ENCODE data around the gene CRLF3. TPM values are rescaled to one million over a fixed set of nuclear protein-coding genes. Genes with fewer than 3 reads are reported as not detected.
"Not testable (repeated sequence)": the region's sequence is repeated elsewhere in the genome, so short reads cannot be mapped to it uniquely, and the experiment has no call there.

The CRLF3 gene
- total and polyA plus RNA-seq, 10 of the 15 experiments (the other 5 are each of a cell fraction or from before 2014, with no cell fraction given), result 10.0 to 39.2 (median 26.7) TPM

DNA sequence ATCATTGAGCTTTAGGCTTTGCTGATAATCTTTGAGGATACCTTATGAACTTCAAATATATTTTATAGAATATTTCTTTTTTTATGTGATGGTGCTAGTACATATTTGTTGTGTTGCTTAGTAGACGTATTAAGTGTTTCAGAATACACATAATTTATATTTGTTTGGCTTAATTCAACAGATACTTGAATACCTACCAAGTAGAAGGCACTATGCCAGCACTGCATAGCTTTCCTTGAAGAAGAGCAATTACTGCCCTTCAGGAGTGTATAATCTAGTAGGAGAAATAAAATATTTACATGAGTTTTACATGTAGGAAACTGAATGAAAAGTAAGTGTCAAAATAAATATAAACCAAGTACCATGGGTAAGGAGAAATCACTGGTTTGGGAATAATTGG lies 81.8 kb downstream of the CRLF3 start:
- ATAC-seq; intact Hi-C loops (cut with micrococcal nuclease; ENCODE audit: unreplicated experiment); in situ Hi-C loops (cut with MboI); H3K9me3 ChIP-seq (replicated peaks; ENCODE audit: control insufficient read depth, insufficient read depth, low read length); BruUV-seq (replicated peaks); H2AFZ ChIP-seq (ENCODE audit: control insufficient read depth, low read depth, low read length); H3K36me3 ChIP-seq (ENCODE audit: control insufficient read depth in 2 of 2, insufficient read depth in 2 of 2, low read length in 1 of 2); FAIRE-seq; CTCF ChIA-PET; H3K4me1 ChIP-seq (ENCODE audit: control insufficient read depth, insufficient read depth, low read length); H3K4me2 ChIP-seq (ENCODE audit: control insufficient read depth, insufficient read depth); H3K27ac ChIP-seq (ENCODE audit: control insufficient read depth, insufficient read depth); H3K9ac ChIP-seq (ENCODE audit: control insufficient read depth, insufficient read depth, low read length); H4K20me1 ChIP-seq (ENCODE audit: control insufficient read depth, insufficient read depth); H3K27me3 ChIP-seq (replicated peaks in 1 of 2; ENCODE audit: control insufficient read depth in 2 of 2, insufficient read depth in 2 of 2, low read length in 1 of 2); DNase-seq (ENCODE audit: low read depth, low spot score); POLR2A ChIA-PET; H3K4me3 ChIP-seq: not testable (repeated sequence)
- WGBS (ENCODE audit: insufficient coverage, insufficient replicate concordance, low lambda C conversion rate, missing lambda C conversion rate), result 85% methylated on average over 1 of the region's 1 CpG
- RAD21 ChIA-PET (ENCODE audit: unreplicated experiment), result interaction anchor here (1.2 kb wide), 1 partner anchor 29 kb away, joined by 3 read pairs; no protein-coding TSS in a partner anchor
- peaks cover 15% of the 10 kb centered on the region for H3K79me2 ChIP-seq (ENCODE audit: control insufficient read depth, insufficient read depth, low read length)
- SMC1A ChIA-PET (ENCODE audit: uncharacterized antibody, unreplicated experiment), result interaction anchor here (0.7 kb wide), 1 partner anchor 1344 kb away, joined by 3 read pairs; no protein-coding TSS in a partner anchor

DNA sequence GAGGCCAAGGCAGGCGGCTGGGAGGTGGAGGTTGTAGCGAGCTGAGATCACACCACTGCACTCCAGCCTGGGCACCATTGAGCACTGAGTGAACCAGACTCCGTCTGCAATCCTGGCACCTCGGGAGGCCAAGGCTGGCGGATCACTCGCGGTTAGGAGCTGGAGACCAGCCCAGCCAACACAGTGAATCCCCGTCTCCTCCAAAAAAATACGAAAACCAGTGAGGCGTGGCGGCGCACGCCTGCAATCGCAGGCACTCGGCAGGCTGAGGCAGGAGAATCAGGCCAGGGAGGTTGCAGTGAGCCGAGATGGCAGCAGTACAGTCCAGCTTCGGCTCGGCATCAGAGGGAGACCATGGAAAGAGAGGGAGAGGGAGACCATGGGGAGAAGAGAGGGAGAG lies 88.1 kb downstream of the CRLF3 start:
- H3K4me1 ChIP-seq (ENCODE audit: control insufficient read depth, insufficient read depth, low read length); H3K27me3 ChIP-seq (replicated peaks in 1 of 2; ENCODE audit: control insufficient read depth in 2 of 2, insufficient read depth in 2 of 2, low read length in 1 of 2); BruUV-seq (replicated peaks); H4K20me1 ChIP-seq (ENCODE audit: control insufficient read depth, insufficient read depth); ATAC-seq; RAD21 ChIA-PET (ENCODE audit: unreplicated experiment); SMC1A ChIA-PET (ENCODE audit: uncharacterized antibody, unreplicated experiment); H3K4me3 ChIP-seq; intact Hi-C loops (cut with micrococcal nuclease; ENCODE audit: unreplicated experiment); H3K27ac ChIP-seq (ENCODE audit: control insufficient read depth, insufficient read depth); H3K36me3 ChIP-seq (ENCODE audit: control insufficient read depth in 2 of 2, insufficient read depth in 2 of 2, low read length in 1 of 2); POLR2A ChIA-PET; DNase-seq (ENCODE audit: low read depth, low spot score); H3K4me2 ChIP-seq (ENCODE audit: control insufficient read depth, insufficient read depth); H3K9ac ChIP-seq (ENCODE audit: control insufficient read depth, insufficient read depth, low read length); in situ Hi-C loops (cut with MboI); FAIRE-seq; H3K9me3 ChIP-seq (replicated peaks; ENCODE audit: control insufficient read depth, insufficient read depth, low read length); H2AFZ ChIP-seq (ENCODE audit: control insufficient read depth, low read depth, low read length): not testable (repeated sequence)
- CTCF ChIA-PET, result interaction anchor here (0.6 kb wide), 1 partner anchor 1777 kb away, joined by 3 read pairs; no protein-coding TSS in a partner anchor
- 96% methylated on average over 16 of the region's 18 CpGs for WGBS (ENCODE audit: insufficient coverage, insufficient replicate concordance, low lambda C conversion rate, missing lambda C conversion rate)
- H3K79me2 ChIP-seq (ENCODE audit: control insufficient read depth, insufficient read depth, low read length), result peaks cover 56% of the 10 kb centered on the region

DNA sequence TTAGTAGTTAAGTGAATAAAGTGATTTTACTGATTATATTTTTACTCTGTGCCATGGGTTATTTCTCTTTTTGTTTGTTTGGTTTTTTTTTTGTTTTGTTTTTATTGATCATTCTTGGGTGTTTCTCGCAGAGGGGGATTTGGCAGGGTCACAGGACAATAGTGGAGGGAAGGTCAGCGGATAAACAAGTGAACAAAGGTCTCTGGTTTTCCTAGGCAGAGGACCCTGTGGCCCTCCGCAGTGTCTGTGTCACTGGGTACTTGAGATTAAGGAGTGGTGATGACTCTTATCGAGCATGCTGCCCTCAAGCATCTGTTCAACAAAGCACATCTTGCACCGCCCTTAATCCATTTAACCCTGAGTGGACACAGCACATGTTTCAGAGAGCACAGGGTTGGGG lies 88.8 kb downstream of the CRLF3 start:
- intact Hi-C loops (cut with micrococcal nuclease; ENCODE audit: unreplicated experiment); SMC1A ChIA-PET (ENCODE audit: uncharacterized antibody, unreplicated experiment); CTCF ChIA-PET; RAD21 ChIA-PET (ENCODE audit: unreplicated experiment); H3K27me3 ChIP-seq (replicated peaks in 1 of 2; ENCODE audit: control insufficient read depth in 2 of 2, insufficient read depth in 2 of 2, low read length in 1 of 2); H4K20me1 ChIP-seq (ENCODE audit: control insufficient read depth, insufficient read depth); H3K9ac ChIP-seq (ENCODE audit: control insufficient read depth, insufficient read depth, low read length); ATAC-seq; H3K36me3 ChIP-seq (ENCODE audit: control insufficient read depth in 2 of 2, insufficient read depth in 2 of 2, low read length in 1 of 2); H2AFZ ChIP-seq (ENCODE audit: control insufficient read depth, low read depth, low read length); in situ Hi-C loops (cut with MboI); POLR2A ChIA-PET; H3K4me3 ChIP-seq; DNase-seq (ENCODE audit: low read depth, low spot score); H3K4me1 ChIP-seq (ENCODE audit: control insufficient read depth, insufficient read depth, low read length); H3K9me3 ChIP-seq (replicated peaks; ENCODE audit: control insufficient read depth, insufficient read depth, low read length); H3K27ac ChIP-seq (ENCODE audit: control insufficient read depth, insufficient read depth); H3K4me2 ChIP-seq (ENCODE audit: control insufficient read depth, insufficient read depth); FAIRE-seq: not testable (repeated sequence)
- WGBS (ENCODE audit: insufficient coverage, insufficient replicate concordance, low lambda C conversion rate, missing lambda C conversion rate), result 98% methylated on average over 5 of the region's 5 CpGs
- peaks cover 53% of the 10 kb centered on the region for H3K79me2 ChIP-seq (ENCODE audit: control insufficient read depth, insufficient read depth, low read length)
- TSS peak; percentile 28 for BruUV-seq (replicated peaks)

DNA sequence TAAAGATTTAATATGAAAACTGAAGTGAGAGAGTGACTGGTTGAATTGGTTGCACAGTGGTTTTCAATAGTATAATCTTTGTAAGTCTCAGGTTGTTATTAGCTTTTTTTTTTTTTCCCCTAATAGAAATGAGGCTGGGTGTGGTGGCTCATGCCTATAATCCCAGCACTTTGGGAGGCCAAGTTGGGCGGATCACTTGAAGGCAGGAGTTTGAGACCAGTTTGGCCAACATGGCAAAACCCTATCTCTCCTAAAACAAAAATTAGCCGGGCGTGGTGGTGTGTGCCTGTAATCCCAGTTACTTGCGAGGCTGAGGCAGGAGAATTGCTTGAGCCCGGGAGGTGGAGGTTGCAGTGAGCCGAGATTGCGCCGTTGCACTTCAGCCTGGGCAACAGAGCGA lies 89.3 kb downstream of the CRLF3 start:
- H3K4me3 ChIP-seq; H3K36me3 ChIP-seq (ENCODE audit: control insufficient read depth in 2 of 2, insufficient read depth in 2 of 2, low read length in 1 of 2); ATAC-seq; BruUV-seq (replicated peaks); intact Hi-C loops (cut with micrococcal nuclease; ENCODE audit: unreplicated experiment); H3K9ac ChIP-seq (ENCODE audit: control insufficient read depth, insufficient read depth, low read length); H4K20me1 ChIP-seq (ENCODE audit: control insufficient read depth, insufficient read depth); DNase-seq (ENCODE audit: low read depth, low spot score); H3K27ac ChIP-seq (ENCODE audit: control insufficient read depth, insufficient read depth); CTCF ChIA-PET; in situ Hi-C loops (cut with MboI); H2AFZ ChIP-seq (ENCODE audit: control insufficient read depth, low read depth, low read length); H3K4me1 ChIP-seq (ENCODE audit: control insufficient read depth, insufficient read depth, low read length); RAD21 ChIA-PET (ENCODE audit: unreplicated experiment); H3K27me3 ChIP-seq (replicated peaks in 1 of 2; ENCODE audit: control insufficient read depth in 2 of 2, insufficient read depth in 2 of 2, low read length in 1 of 2); H3K4me2 ChIP-seq (ENCODE audit: control insufficient read depth, insufficient read depth); FAIRE-seq; H3K9me3 ChIP-seq (replicated peaks; ENCODE audit: control insufficient read depth, insufficient read depth, low read length): not testable (repeated sequence)
- peaks cover 50% of the 10 kb centered on the region for H3K79me2 ChIP-seq (ENCODE audit: control insufficient read depth, insufficient read depth, low read length)
- WGBS (ENCODE audit: insufficient coverage, insufficient replicate concordance, low lambda C conversion rate, missing lambda C conversion rate), result 86% methylated on average over 5 of the region's 9 CpGs
- POLR2A ChIA-PET, result interaction anchor here (1.2 kb wide), 1 partner anchor 89 kb away, joined by 3 read pairs; no protein-coding TSS in a partner anchor
- SMC1A ChIA-PET (ENCODE audit: uncharacterized antibody, unreplicated experiment), result interaction anchor here (1.0 to 2.1 kb wide), 2 partner anchors 15 to 45 kb away, joined by 4 to 5 read pairs; no protein-coding TSS in a partner anchor

All from GM12878 (cell line).